K562 treated with DMSO at 1 percent for 48 hours (cell line): ENCODE measurements around the gene RRP12. TPM values are rescaled to one million over a fixed set of nuclear protein-coding genes. Genes with fewer than 3 reads are reported as not detected.

Experiments used
- total RNA-seq: library from RNA; unstranded; fragments of 300-600 nt; gene quantifications from 2 replicates; pipeline ENCODE4 v1.2.3, GENCODE V29; 2022; ENCODE audit warnings: low replicate concordance; ENCODE audit errors: extremely low read depth

RRP12 gene, protein sequence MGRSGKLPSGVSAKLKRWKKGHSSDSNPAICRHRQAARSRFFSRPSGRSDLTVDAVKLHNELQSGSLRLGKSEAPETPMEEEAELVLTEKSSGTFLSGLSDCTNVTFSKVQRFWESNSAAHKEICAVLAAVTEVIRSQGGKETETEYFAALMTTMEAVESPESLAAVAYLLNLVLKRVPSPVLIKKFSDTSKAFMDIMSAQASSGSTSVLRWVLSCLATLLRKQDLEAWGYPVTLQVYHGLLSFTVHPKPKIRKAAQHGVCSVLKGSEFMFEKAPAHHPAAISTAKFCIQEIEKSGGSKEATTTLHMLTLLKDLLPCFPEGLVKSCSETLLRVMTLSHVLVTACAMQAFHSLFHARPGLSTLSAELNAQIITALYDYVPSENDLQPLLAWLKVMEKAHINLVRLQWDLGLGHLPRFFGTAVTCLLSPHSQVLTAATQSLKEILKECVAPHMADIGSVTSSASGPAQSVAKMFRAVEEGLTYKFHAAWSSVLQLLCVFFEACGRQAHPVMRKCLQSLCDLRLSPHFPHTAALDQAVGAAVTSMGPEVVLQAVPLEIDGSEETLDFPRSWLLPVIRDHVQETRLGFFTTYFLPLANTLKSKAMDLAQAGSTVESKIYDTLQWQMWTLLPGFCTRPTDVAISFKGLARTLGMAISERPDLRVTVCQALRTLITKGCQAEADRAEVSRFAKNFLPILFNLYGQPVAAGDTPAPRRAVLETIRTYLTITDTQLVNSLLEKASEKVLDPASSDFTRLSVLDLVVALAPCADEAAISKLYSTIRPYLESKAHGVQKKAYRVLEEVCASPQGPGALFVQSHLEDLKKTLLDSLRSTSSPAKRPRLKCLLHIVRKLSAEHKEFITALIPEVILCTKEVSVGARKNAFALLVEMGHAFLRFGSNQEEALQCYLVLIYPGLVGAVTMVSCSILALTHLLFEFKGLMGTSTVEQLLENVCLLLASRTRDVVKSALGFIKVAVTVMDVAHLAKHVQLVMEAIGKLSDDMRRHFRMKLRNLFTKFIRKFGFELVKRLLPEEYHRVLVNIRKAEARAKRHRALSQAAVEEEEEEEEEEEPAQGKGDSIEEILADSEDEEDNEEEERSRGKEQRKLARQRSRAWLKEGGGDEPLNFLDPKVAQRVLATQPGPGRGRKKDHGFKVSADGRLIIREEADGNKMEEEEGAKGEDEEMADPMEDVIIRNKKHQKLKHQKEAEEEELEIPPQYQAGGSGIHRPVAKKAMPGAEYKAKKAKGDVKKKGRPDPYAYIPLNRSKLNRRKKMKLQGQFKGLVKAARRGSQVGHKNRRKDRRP (N-terminal part only)
- total RNA-seq, result not detected in 2 replicates

GRCh38 chr10:97400665-97401454 lies at the start of gene RRP12:
TSS of gene RRP12 (minus strand) at chr10:97401340. CDS start at chr10:97401231, 109 bp downstream.

GRCh38 chr10:97445722-97446639 lies 44.8 kb upstream of the RRP12 start, which contains the start of the genes EXOSC1 and ZDHHC16:
TSS of gene EXOSC1 (minus strand) at chr10:97446006. CDS start at chr10:97445985, 21 bp downstream.
TSS of gene ZDHHC16 (plus strand) at chr10:97446175. CDS start at chr10:97451676, 5,501 bp downstream.

GRCh38 chr10:97425964-97426775 lies 25.0 kb upstream of the RRP12 start, which contains the start of gene PGAM1:
TSS of gene PGAM1 (plus strand) at chr10:97426191. CDS start at chr10:97426308, 117 bp downstream.

GRCh38 chr10:97334370-97335175 lies 66.6 kb downstream of the RRP12 start, which contains the start of gene FRAT2:
TSS of gene FRAT2 (minus strand) at chr10:97334729. CDS start at chr10:97334572, 157 bp downstream.

GRCh38 chr10:97318772-97319651 lies 82.1 kb downstream of the RRP12 start, which contains the start of gene FRAT1:
TSS of gene FRAT1 (plus strand) at chr10:97319271. CDS start at chr10:97319454, 183 bp downstream.

Other genes with a start within 250 kb of the RRP12 start
- gene SLIT1, start 215.4 kb downstream of the RRP12 start, total RNA-seq, result not detected in 2 replicates
- not detected in 2 replicates for gene ARHGAP19, start 108.7 kb downstream of the RRP12 start, total RNA-seq
- not detected in 2 replicates for gene FRAT1, start 82.1 kb downstream of the RRP12 start, total RNA-seq
- not detected in 2 replicates for gene FRAT2, start 66.6 kb downstream of the RRP12 start, total RNA-seq
- 259 TPM in 1 of 2 replicates, not detected in the other for gene PGAM1, start 24.9 kb upstream of the RRP12 start, total RNA-seq
- gene EXOSC1, start 44.7 kb upstream of the RRP12 start, total RNA-seq, result not detected in 2 replicates
- gene ZDHHC16, start 44.8 kb upstream of the RRP12 start, total RNA-seq, result not detected in 2 replicates
- gene MMS19, start 97.1 kb upstream of the RRP12 start, total RNA-seq, result not detected in 2 replicates
- not detected in 2 replicates for gene UBTD1, start 97.6 kb upstream of the RRP12 start, total RNA-seq
- gene ANKRD2, start 171.4 kb upstream of the RRP12 start, total RNA-seq, result not detected in 2 replicates
- gene HOGA1, start 183.0 kb upstream of the RRP12 start, total RNA-seq, result not detected in 2 replicates
- not detected in 2 replicates for gene C10orf62, start 188.4 kb upstream of the RRP12 start, total RNA-seq
- gene MORN4, start 232.2 kb upstream of the RRP12 start, total RNA-seq, result not detected in 2 replicates
- gene PI4K2A, start 239.3 kb upstream of the RRP12 start, total RNA-seq, result not detected in 2 replicates